ENCODE data around the gene RAD51B. TPM values are rescaled to one million over a fixed set of nuclear protein-coding genes. Genes with fewer than 3 reads are reported as not detected.

Gene RAD51B
- total and polyA plus RNA-seq, 9 of the 15 experiments (the other 6 are each of a cell fraction or from before 2014, with no cell fraction given): 8.5 to 17.3 (median 11.3) TPM

DNA sequence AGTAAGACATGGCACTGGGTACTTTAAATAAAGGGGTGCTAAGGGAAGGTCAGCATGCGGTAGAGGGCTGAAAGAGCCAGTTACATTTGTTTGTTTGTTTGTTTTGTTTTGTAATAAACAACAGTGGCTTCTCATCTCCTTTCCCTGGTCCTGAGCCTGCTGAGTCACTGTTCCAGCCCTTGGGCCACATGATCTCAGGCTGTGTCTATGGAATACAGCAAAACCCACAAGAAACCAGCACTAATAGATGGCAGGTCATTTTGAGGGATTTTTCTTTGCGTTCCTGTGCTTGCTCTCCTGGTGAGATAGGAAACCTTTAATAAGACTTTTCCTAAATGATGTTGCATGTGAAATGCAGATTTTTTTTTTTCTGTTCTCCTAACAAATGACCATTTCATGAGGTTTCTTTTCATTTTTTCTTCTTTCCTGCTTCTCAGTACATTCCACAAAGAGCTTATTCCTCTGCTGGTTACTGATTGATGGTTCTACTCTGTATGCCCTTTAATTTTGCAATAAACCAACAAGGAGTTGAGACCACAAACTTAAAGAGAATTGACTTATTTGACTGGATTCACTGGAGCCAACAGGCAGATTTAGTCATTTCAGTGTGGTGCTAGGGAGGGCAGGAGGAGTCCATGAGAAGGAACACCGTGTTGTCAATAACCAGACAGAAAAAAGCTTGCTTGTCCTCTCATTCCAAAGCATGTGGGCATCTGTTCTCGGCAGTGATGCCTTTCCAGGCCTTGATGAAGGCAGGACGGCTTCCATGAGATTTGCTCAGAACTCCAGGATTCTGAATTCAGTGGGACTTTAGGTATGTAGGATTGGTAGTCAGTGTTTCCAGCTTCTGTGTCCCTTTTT, 459.2 kb downstream of the RAD51B start:
- no peaks in the 10 kb centered on the region for H3K79me2 ChIP-seq (ENCODE audit: control insufficient read depth, insufficient read depth, low read length)
- no peaks in the 10 kb centered on the region for H3K36me3 ChIP-seq (ENCODE audit: control insufficient read depth, insufficient read depth, low read length)
- no peaks in the 10 kb centered on the region for H3K9me3 ChIP-seq (replicated peaks; ENCODE audit: control insufficient read depth, insufficient read depth, low read depth, low read length)
- no peaks in the 10 kb centered on the region for H3K27me3 ChIP-seq (ENCODE audit: control insufficient read depth in 2 of 2, insufficient read depth in 2 of 2, low read length in 2 of 2)
- DNase-seq (ENCODE audit: extremely low read depth in 1 of 4, low spot score in 3 of 4) (peak; percentile 12 to 37 (median 16)), ATAC-seq (peak; percentile 72; the same call in 2 of the 3 replicates), FAIRE-seq (peak; percentile 59)
- H2AFZ ChIP-seq (ENCODE audit: low read depth, low read length): peak overlapping the region; percentile 77
- peaks cover 0 to 20% of the 10 kb centered on the region in 2 experiments; a peak in 2 of 5 replicates for H3K4me1 ChIP-seq (replicated peaks in 1 of 2; ENCODE audit: control insufficient read depth in 2 of 2, insufficient read depth in 2 of 2, low read length in 2 of 2)
- no peak overlapping the region for H3K27ac ChIP-seq (ENCODE audit: extremely low read depth, low read depth, low read length)
- H3K9me1 ChIP-seq (ENCODE audit: control insufficient read depth, insufficient read depth, low read length): no peaks in the 10 kb centered on the region
- intact Hi-C loops (cut with micrococcal nuclease): no loop called here
- POLR2A ChIA-PET: interaction anchor here (0.5 kb wide), 1 partner anchor 508 kb away, joined by 3 read pairs; no protein-coding TSS in a partner anchor
- in situ Hi-C loops (cut with MboI): no loop called here
- H4K20me1 ChIP-seq (replicated peaks; ENCODE audit: control insufficient read depth, insufficient read depth, low read length): no peaks in the 10 kb centered on the region
- H3K9ac ChIP-seq (ENCODE audit: insufficient read depth in 1 of 2, low read depth in 2 of 2, low read length in 2 of 2): no peak overlapping the region; a peak in 1 of 4 replicates
- H3K4me3 ChIP-seq: no peak overlapping the region
- H3K4me2 ChIP-seq (ENCODE audit: insufficient read depth, low read length): no peak overlapping the region
- WGBS (ENCODE audit: insufficient coverage, low coverage, missing lambda C conversion rate): 61% methylated on average over 4 of the region's 5 CpGs
- CTCF ChIA-PET (ENCODE audit: low intra/inter-chr PET ratio): no interaction called here
- BruUV-seq (replicated peaks): no TSS peak
- TF ChIP-seq MAFG (tag; conservative IDR thresholded peaks at IDR 0.05) (peak; percentile 83), STAT5B (CRISPR knock-in tag; IDR thresholded peaks at IDR 0.05) (no peak), C11orf30 (IDR thresholded peaks at IDR 0.05; ENCODE audit: low read depth) (peak; percentile 79), STAG1 (CRISPR knock-in tag; IDR thresholded peaks at IDR 0.05; ENCODE audit: borderline replicate concordance) (no peak), BACH1 (tag; IDR thresholded peaks at IDR 0.05) (0 out of 2 replicates have a peak, but pooled peaks have one; percentile 45), XRCC3 (IDR thresholded peaks at IDR 0.05) (no peak), JUND (IDR thresholded peaks at IDR 0.05; ENCODE audit: borderline replicate concordance, low read depth, low read length) (peak; percentile 47; the same call in 1 of the 2 replicates), JUND (tag; IDR thresholded peaks at IDR 0.05; ENCODE audit: borderline replicate concordance, low read depth, low read length) (peak; percentile 20; the same call in 2 of the 3 replicates), ZNF766 (CRISPR knock-in tag; conservative IDR thresholded peaks at IDR 0.05) (0 out of 2 replicates have a peak, but pooled peaks have one; percentile 58), NFE2 (IDR thresholded peaks at IDR 0.05; ENCODE audit: low read depth) (peak; percentile 89), MAFF (IDR thresholded peaks at IDR 0.05; ENCODE audit: low read length) (peak; percentile 65; the same call in 1 of the 2 replicates), FOSL1 (tag; conservative IDR thresholded peaks at IDR 0.05) (0 out of 2 replicates have a peak, but pooled peaks have one; percentile 19), NR2C2 (CRISPR knock-in tag; IDR thresholded peaks at IDR 0.05) (no peak), NR2C2 (tag; IDR thresholded peaks at IDR 0.05) (0 out of 2 replicates have a peak, but pooled peaks have one; percentile 13), GABPB1 (CRISPR knock-in tag; IDR thresholded peaks at IDR 0.05) (no peak), SNIP1 (IDR thresholded peaks at IDR 0.05; ENCODE audit: low read depth) (no peak), MAFK (IDR thresholded peaks at IDR 0.05; ENCODE audit: low read length) (peak; percentile 74), SMARCE1 (IDR thresholded peaks at IDR 0.05) (0 out of 2 replicates have a peak, but pooled peaks have one; percentile 31)
- TF ChIP-seq, protein P1, sequence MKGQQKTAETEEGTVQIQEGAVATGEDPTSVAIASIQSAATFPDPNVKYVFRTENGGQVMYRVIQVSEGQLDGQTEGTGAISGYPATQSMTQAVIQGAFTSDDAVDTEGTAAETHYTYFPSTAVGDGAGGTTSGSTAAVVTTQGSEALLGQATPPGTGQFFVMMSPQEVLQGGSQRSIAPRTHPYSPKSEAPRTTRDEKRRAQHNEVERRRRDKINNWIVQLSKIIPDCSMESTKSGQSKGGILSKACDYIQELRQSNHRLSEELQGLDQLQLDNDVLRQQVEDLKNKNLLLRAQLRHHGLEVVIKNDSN (CRISPR knock-in tag; IDR thresholded peaks at IDR 0.05): peak; percentile 56; the same call in 1 of the 2 replicates
- TF ChIP-seq, protein P2, sequence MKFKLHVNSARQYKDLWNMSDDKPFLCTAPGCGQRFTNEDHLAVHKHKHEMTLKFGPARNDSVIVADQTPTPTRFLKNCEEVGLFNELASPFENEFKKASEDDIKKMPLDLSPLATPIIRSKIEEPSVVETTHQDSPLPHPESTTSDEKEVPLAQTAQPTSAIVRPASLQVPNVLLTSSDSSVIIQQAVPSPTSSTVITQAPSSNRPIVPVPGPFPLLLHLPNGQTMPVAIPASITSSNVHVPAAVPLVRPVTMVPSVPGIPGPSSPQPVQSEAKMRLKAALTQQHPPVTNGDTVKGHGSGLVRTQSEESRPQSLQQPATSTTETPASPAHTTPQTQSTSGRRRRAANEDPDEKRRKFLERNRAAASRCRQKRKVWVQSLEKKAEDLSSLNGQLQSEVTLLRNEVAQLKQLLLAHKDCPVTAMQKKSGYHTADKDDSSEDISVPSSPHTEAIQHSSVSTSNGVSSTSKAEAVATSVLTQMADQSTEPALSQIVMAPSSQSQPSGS (CRISPR knock-in tag; IDR thresholded peaks at IDR 0.05): no peak
- TF ChIP-seq, protein P3, sequence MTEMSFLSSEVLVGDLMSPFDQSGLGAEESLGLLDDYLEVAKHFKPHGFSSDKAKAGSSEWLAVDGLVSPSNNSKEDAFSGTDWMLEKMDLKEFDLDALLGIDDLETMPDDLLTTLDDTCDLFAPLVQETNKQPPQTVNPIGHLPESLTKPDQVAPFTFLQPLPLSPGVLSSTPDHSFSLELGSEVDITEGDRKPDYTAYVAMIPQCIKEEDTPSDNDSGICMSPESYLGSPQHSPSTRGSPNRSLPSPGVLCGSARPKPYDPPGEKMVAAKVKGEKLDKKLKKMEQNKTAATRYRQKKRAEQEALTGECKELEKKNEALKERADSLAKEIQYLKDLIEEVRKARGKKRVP (CRISPR knock-in tag; IDR thresholded peaks at IDR 0.05): no peak

All from K562 (cell line).